Gastroesophageal sphincter (tissue), 4 donors: ENCODE data around the gene MAP4K4. TPM values are rescaled to one million over a fixed set of nuclear protein-coding genes. Genes with fewer than 3 reads are reported as not detected.
A peak's percentile ranks its signal among the peaks of the same experiment; 100 is the strongest.

Experiments used
- ATAC-seq: fragments of 150-250 bp; one replicate; pipeline ENCODE4 v1.9.1; 2016; ENCODE audit warnings: mild to moderate bottlenecking, moderate library complexity
- H3K27ac ChIP-seq, 4 donors: fragments of 200-600 bp; sonication (generic) in 3 of 4; 1 replicate in 3 of 4; 2 replicates in 1 of 4; pipeline ENCODE4 v1.5.1; 2016 to 2019
- H3K27me3 ChIP-seq: fragments of 200-600 bp; sonication (generic); one replicate; pipeline ENCODE4 v1.5.1; 2019
- H3K36me3 ChIP-seq, 2 donors: fragments of 200-600 bp; sonication (generic); one replicate each; pipeline ENCODE4 v1.5.1; 2019; ENCODE audit warnings: control low read depth in 1 of 2
- H3K4me1 ChIP-seq, 3 donors: fragments of 200-600 bp; sonication (generic); 1 replicate in 2 of 3; 2 replicates in 1 of 3; pipeline ENCODE4 v1.5.1; 2016 to 2019; ENCODE audit warnings: control low read depth in 2 of 3
- H3K4me3 ChIP-seq, 2 donors: fragments of 200-600 bp; sonication (generic); one replicate each; pipeline ENCODE4 v1.5.1; 2019; ENCODE audit warnings: mild to moderate bottlenecking in 1 of 2, moderate library complexity in 1 of 2
- H3K9me3 ChIP-seq, 3 donors: fragments of 200-600 bp; sonication (generic); one replicate each; pipeline ENCODE4 v1.5.1; 2017 to 2019; ENCODE audit warnings: control low read depth in 2 of 3
- CTCF ChIP-seq, 4 experiments: fragments of 200-600 bp in 2 of 4; fragments of 450-650 bp in 2 of 4; sonication (generic) in 1 of 4; IDR thresholded peaks; one replicate each; pipeline ENCODE4 v1.5.1; 2017 to 2019; ENCODE audit warnings: antibody characterized with exemption in 4 of 4, mild to moderate bottlenecking in 2 of 4, moderate library complexity in 2 of 4
- EP300 ChIP-seq: sonication (generic); formaldehyde crosslinking; IDR thresholded peaks from one replicate; pipeline ENCODE4 v1.6.1; 2017; ENCODE audit warnings: antibody characterized with exemption, mild to moderate bottlenecking
- POLR2A ChIP-seq, 2 donors: fragments of 450-650 bp; IDR thresholded peaks; one replicate each; pipeline ENCODE4 v1.6.1; 2017; ENCODE audit warnings: antibody characterized with exemption in 2 of 2, mild to moderate bottlenecking in 2 of 2, moderate library complexity in 1 of 2
- POLR2AphosphoS5 ChIP-seq: sonication (generic); formaldehyde crosslinking; IDR thresholded peaks from one replicate; pipeline ENCODE4 v1.6.1; 2017; ENCODE audit warnings: antibody characterized with exemption
- WGBS, 2 donors: methylation state at CpG; one replicate each; pipeline ENCODE4 v1.1.5; 2018; ENCODE audit warnings: low coverage in 1 of 2; 5-methylcytosine and 5-hydroxymethylcytosine counted together
- total RNA-seq, 4 donors: library from RNA; depleted of rRNA; stranded (reverse); fragments of >200 nt; gene quantifications; one replicate each; pipeline ENCODE4 v1.1.0, GENCODE V29; 2016

Gene MAP4K4
- total RNA-seq, 4 donors from 2014 or later: 35.8 to 59.5 (median 48.9) TPM

DNA sequence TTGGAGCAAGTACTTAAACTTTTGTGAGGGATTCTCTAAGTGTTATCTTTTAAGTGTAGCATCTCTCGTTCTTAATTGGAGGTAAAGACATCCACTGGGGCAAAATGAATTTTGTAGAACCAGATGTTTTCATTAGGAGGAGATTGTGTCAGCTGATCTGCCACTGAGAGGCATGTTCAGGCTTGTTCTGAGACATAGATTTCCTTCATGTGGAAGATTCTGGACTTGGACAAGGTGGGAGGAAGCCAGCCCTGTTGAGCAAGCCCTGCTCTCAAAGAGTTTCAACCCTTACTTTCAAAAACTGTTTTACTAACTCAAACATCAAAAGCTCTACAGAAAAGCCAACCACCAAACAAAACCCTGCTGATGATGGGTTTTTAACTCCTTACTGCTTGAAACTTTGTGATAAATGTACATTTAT, 6.5 kb downstream of the MAP4K4 start:
- peaks cover 5 to 94% (median 5%) of the 10 kb centered on the region in 3 donors for H3K4me1 ChIP-seq

GRCh38 chr2:101704816-101705578, 7.5 kb downstream of the MAP4K4 start:
- H3K4me3 ChIP-seq: no peak overlapping the region
- H3K36me3 ChIP-seq: no peaks in the 10 kb centered on the region
- no peak overlapping the region for H3K27ac ChIP-seq
- peaks cover 8 to 94% (median 11%) of the 10 kb centered on the region in 3 donors for H3K4me1 ChIP-seq
- TF ChIP-seq POLR2AphosphoS5 (no peak), POLR2A (IDR thresholded peaks at IDR 0.05) (no peak), CTCF (IDR thresholded peaks at IDR 0.05) (no peak), EP300 (no peak)
- 43 to 63% methylated on average over 3 of the region's 3 CpGs for WGBS, 2 donors
- no peaks in the 10 kb centered on the region for H3K27me3 ChIP-seq
- ATAC-seq: no peak
- H3K9me3 ChIP-seq: no peaks in the 10 kb centered on the region

More for the DNA sequence above, 6.5 kb downstream of the MAP4K4 start:
- WGBS, 2 donors: 50 to 75% methylated on average over 1 of the region's 1 CpG
- TF ChIP-seq EP300 (no peak), POLR2A (IDR thresholded peaks at IDR 0.05) (no peak), CTCF (IDR thresholded peaks at IDR 0.05) (no peak), POLR2AphosphoS5 (no peak)
- H3K27me3 ChIP-seq: no peaks in the 10 kb centered on the region
- H3K27ac ChIP-seq: peak overlapping the region in 1 of 4 donors; percentile 44
- H3K36me3 ChIP-seq: no peaks in the 10 kb centered on the region
- peak; percentile 74 for ATAC-seq
- H3K9me3 ChIP-seq: no peaks in the 10 kb centered on the region
- H3K4me3 ChIP-seq: no peak overlapping the region

DNA sequence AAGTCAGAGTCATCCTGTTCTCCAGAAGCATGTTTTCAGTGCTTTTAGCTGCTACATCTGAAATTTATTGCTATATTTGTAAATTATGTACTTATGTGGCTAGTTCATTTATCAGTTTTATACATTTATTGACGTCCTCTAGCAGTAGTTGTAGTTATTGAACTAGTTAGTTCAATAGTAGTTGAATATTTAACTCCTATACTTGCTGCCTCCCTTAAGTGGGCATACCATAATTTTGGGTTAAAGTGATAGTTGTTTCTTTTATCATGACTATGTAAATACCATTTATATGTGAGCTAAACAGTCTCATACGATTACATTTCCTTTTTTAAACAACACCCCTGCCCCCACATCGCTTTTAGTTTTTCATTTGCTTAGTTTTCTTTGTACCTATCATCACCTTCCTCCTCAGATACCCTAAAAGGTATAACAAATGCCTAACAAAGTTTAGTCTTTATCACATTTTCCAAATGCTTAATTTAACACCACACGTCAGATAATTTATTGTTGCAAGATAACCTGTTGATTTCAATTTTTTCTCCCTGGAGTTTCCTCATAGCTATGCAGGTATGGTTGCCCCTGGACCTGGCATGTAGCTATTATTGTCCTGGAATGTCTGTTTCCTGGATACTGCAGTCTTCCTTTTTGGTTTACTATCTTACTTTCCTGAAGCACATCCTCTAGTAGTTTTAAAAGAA, 8.8 kb downstream of the MAP4K4 start:
- Histone ChIP-seq H3K36me3 (no peaks in the 10 kb centered on the region), H3K9me3 (no peaks in the 10 kb centered on the region), H3K4me1 (peaks cover 10 to 94% (median 21%) of the 10 kb centered on the region in 3 donors), H3K27ac (no peak overlapping the region), H3K4me3 (no peak overlapping the region), H3K27me3 (no peaks in the 10 kb centered on the region)
- ATAC-seq: no peak
- TF ChIP-seq CTCF (IDR thresholded peaks at IDR 0.05) (no peak), EP300 (no peak), POLR2AphosphoS5 (no peak), POLR2A (IDR thresholded peaks at IDR 0.05) (no peak)
- WGBS, 2 donors: 68 to 72% methylated on average over 4 of the region's 4 CpGs

DNA sequence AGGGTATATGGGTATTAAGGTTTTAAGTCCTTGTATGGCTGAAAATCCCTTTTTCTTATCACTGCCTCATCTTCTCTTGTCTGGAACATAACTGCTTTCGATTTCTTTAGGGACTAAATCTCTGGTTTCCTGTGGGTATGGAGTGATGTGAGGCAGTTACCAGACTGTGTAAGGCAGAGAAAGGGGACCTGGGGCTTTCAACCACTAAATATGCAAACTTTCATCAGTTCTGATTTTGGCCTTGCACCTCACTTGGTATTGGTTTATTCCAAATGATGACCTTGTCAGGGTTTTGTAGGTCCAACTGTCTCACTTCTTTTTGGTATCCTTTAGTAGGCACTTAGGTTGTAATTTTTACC, 9.3 kb downstream of the MAP4K4 start:
- Histone ChIP-seq H3K4me3 (no peak overlapping the region), H3K36me3 (no peaks in the 10 kb centered on the region), H3K27me3 (no peaks in the 10 kb centered on the region), H3K27ac (no peak overlapping the region), H3K4me1 (peaks cover 10 to 94% (median 21%) of the 10 kb centered on the region in 3 donors), H3K9me3 (no peaks in the 10 kb centered on the region)
- no peak for TF ChIP-seq POLR2A (IDR thresholded peaks at IDR 0.05)
- TF ChIP-seq EP300: no peak
- TF ChIP-seq CTCF (IDR thresholded peaks at IDR 0.05): no peak
- no peak for TF ChIP-seq POLR2AphosphoS5
- WGBS, 2 donors: 67 to 83% methylated on average over 1 of the region's 1 CpG
- ATAC-seq: no peak
